GM23248 (cell line): ENCODE measurements around the gene CLNS1A. TPM values are rescaled to one million over a fixed set of nuclear protein-coding genes. Genes with fewer than 3 reads are reported as not detected.
"Not testable (repeated sequence)": the region's sequence is repeated elsewhere in the genome, so short reads cannot be mapped to it uniquely, and the experiment has no call there.

Experiments
- DNase-seq: peaks from one replicate; pipeline ENCODE4 v3.0.0-alpha.2; 2015
- H2AFZ ChIP-seq: fragments of 200-600 bp; sonication (generic); 2 replicates; pipeline ENCODE4 v1.6.1; 2016; ENCODE audit warnings: antibody characterized with exemption
- H3F3A ChIP-seq: fragments of 200-600 bp; sonication (generic); 2 replicates; pipeline ENCODE4 v1.6.1; 2016; ENCODE audit warnings: mild to moderate bottlenecking, antibody characterized with exemption, mixed run types; ENCODE audit not compliant: insufficient read depth
- H3K27ac ChIP-seq: fragments of 200-600 bp; sonication (generic); 2 replicates; pipeline ENCODE4 v1.5.1; 2016; ENCODE audit warnings: mild to moderate bottlenecking
- H3K27me3 ChIP-seq: fragments of 200-600 bp; sonication (generic); replicated peaks from 2 replicates; pipeline ENCODE4 v1.6.1; 2016; ENCODE audit warnings: mild to moderate bottlenecking; ENCODE audit not compliant: insufficient read depth
- H3K36me3 ChIP-seq: fragments of 200-600 bp; sonication (generic); 2 replicates; pipeline ENCODE4 v1.6.1; 2016; ENCODE audit warnings: low read depth, mild to moderate bottlenecking
- H3K4me1 ChIP-seq: fragments of 200-600 bp; sonication (generic); 2 replicates; pipeline ENCODE4 v1.6.1; 2016; ENCODE audit warnings: mild to moderate bottlenecking; ENCODE audit not compliant: insufficient read depth
- H3K4me2 ChIP-seq: fragments of 200-600 bp; sonication (generic); one replicate; pipeline ENCODE4 v1.6.1; 2016; ENCODE audit warnings: mild to moderate bottlenecking; ENCODE audit not compliant: unreplicated experiment
- H3K4me3 ChIP-seq: fragments of 200-600 bp; sonication (generic); 2 replicates; pipeline ENCODE4 v1.5.1; 2016; ENCODE audit warnings: mild to moderate bottlenecking
- H3K79me2 ChIP-seq: fragments of 200-600 bp; sonication (generic); 2 replicates; pipeline ENCODE4 v1.6.1; 2016; ENCODE audit warnings: mild to moderate bottlenecking; ENCODE audit not compliant: insufficient read depth
- H3K9ac ChIP-seq: fragments of 200-600 bp; sonication (generic); 2 replicates; pipeline ENCODE4 v1.6.1; 2016; ENCODE audit warnings: mild to moderate bottlenecking
- H3K9me2 ChIP-seq: fragments of 200-600 bp; sonication (generic); 2 replicates; pipeline ENCODE4 v1.6.1; 2016; ENCODE audit warnings: mixed run types, mild to moderate bottlenecking, moderate library complexity; ENCODE audit not compliant: insufficient read depth
- H3K9me3 ChIP-seq: fragments of 200-600 bp; sonication (generic); one replicate; pipeline ENCODE4 v1.6.1; 2017; ENCODE audit warnings: low read depth
- H4K20me1 ChIP-seq: fragments of 200-600 bp; sonication (generic); 2 replicates; pipeline ENCODE4 v1.6.0; 2016; ENCODE audit not compliant: insufficient read depth
- EZH2 ChIP-seq: fragments of 200-600 bp; sonication (generic); IDR thresholded peaks from 2 replicates; pipeline ENCODE4 v1.6.1; 2018; ENCODE audit warnings: antibody characterized with exemption, mild to moderate bottlenecking; ENCODE audit not compliant: insufficient read depth, poor library complexity, severe bottlenecking
- EZH2phosphoT487 ChIP-seq: fragments of 200-600 bp; sonication (generic); IDR thresholded peaks from 2 replicates; pipeline ENCODE4 v1.6.1; 2018; ENCODE audit warnings: antibody characterized with exemption, moderate library complexity, mild to moderate bottlenecking, low read depth; ENCODE audit not compliant: insufficient read depth
- WGBS, 2 experiments: methylation state at CpG; one replicate each; pipeline ENCODE4 v1.1.6; 2015 to 2017; ENCODE audit warnings: low lambda C conversion rate in 2 of 2, low coverage in 1 of 2; ENCODE audit errors: missing lambda C conversion rate in 2 of 2; 5-methylcytosine and 5-hydroxymethylcytosine counted together
- in situ Hi-C: fragments of 300-500 bp; cut with MboI; formaldehyde crosslinking; loops from 2 replicates; pipeline ENCODE4 v1.15.0; 2020
- polyA plus RNA-seq: library from polyadenylated mRNA; unstranded; fragments of >200 nt; fragmentation: Nextera tagmentation; extraction: Ambion mirVana; gene quantifications from 2 replicates; pipeline ENCODE4 v1.2.1, GENCODE V29; 2016
- total RNA-seq: library from RNA; depleted of rRNA; stranded (reverse); fragments of >200 nt; shearing (Covaris generic); gene quantifications from 2 replicates; pipeline ENCODE4 v1.2.3, GENCODE V29; 2014

CLNS1A gene
- total and polyA plus RNA-seq, 2 experiments from 2014 or later, result 97.3 to 123 TPM

DNA sequence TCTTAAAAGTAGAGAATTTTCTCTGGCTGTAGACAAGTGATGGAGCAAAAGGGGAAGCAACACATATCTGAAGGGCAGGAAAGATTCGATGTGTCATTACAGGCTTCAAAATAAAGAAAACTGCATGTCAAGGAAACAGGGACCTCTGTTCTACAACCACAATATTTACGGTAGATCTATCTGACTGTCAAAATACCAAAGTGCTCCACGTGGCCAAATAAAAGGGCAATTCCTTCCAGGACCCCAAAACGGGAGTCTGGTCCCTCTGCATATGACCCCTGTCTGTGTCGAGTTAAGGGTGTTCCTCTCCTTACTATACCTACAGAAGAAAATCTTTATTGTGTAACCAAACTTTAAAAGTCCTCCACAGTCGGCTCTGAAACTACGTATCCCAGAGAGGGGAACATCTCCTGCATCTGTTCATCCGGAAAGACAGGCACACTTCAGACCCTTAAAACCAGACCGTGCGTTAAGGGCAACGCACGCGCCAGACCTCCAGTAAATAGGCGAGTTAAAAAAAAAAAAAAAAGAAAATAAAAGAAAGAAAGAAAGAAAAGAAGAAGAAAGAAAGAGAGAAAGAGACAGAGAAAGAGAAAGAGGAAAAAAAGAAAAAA lies 756 bp downstream of the CLNS1A start:
- TF ChIP-seq EZH2phosphoT487, result no peak
- TF ChIP-seq EZH2, result no peak
- peak overlapping the region; percentile 89 for H3K9ac ChIP-seq
- in situ Hi-C loops, result no loop called here
- no peaks in the 10 kb centered on the region for H3K9me3 ChIP-seq
- H3K9me2 ChIP-seq, result no peaks in the 10 kb centered on the region
- H3F3A ChIP-seq, result no peaks in the 10 kb centered on the region
- H3K4me2 ChIP-seq, result peak overlapping the region; percentile 100
- H3K36me3 ChIP-seq, result no peaks in the 10 kb centered on the region
- H3K79me2 ChIP-seq, result peaks cover 57% of the 10 kb centered on the region
- H3K4me1 ChIP-seq, result peaks cover 8% of the 10 kb centered on the region
- H2AFZ ChIP-seq, result peak overlapping the region; percentile 97
- peak overlapping the region; percentile 72 for H3K27ac ChIP-seq
- WGBS, 2 experiments, result 0 to 2% methylated on average over 14 of the region's 14 CpGs
- no peaks in the 10 kb centered on the region for H4K20me1 ChIP-seq
- H3K27me3 ChIP-seq, result no peaks in the 10 kb centered on the region
- DNase-seq, result peak; percentile 33
- peak overlapping the region; percentile 91 for H3K4me3 ChIP-seq

DNA sequence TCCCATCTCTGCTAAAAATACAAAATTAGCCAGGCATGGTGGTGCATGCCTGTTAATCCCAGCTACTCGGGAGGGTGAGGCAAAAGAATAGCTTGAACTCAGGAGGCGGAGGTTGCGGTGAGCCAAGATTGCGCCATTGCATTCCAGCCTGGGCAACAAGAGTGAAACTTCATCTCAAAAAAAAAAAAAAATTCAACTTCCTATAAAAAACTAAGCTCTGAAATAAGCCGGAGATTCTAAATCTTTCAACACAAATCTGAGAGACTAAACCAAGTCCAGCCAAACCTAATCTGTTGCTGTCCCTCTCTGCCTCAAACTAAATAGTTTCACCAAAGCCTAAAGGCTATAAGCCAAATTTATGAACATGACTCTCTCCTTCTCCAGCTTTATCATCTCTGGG lies 3.7 kb downstream of the CLNS1A start:
- H4K20me1 ChIP-seq, H3K27ac ChIP-seq, H3K9me2 ChIP-seq, in situ Hi-C loops, H3K9me3 ChIP-seq, H3K4me3 ChIP-seq, H3K27me3 ChIP-seq, H3K36me3 ChIP-seq, H3K4me2 ChIP-seq, H2AFZ ChIP-seq, H3K9ac ChIP-seq, H3K4me1 ChIP-seq, H3F3A ChIP-seq, DNase-seq: not testable (repeated sequence)
- peaks cover 86% of the 10 kb centered on the region for H3K79me2 ChIP-seq
- WGBS, 2 experiments, result 87 to 91% methylated on average over 5 of the region's 5 CpGs

DNA sequence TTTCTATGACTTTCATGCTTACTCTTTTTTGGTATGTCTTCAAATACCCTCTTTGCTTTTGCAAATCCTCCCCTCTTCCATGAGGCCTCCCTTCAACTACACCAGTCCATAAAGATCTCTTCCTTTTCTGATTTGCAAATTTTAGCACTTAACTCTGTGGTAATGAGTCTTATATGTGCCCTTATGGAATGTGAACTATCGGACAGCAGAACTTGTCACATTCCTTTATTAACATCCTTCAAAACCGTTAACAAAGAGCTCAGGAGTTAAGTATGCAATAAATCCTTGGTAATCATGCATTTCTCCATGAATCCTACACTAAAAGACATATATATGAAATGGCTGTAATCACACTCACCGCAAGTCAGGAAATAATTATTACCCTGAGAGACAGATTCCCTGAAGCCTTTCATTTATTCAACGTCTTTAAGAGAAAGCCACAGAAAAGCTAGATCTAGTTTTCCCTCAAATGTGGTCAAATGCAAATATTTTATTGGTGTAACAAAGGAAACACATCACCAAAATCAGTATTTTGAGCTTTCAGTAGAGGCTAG lies 7.4 kb downstream of the CLNS1A start:
- TF ChIP-seq EZH2phosphoT487 (no peak), EZH2 (no peak)
- Histone ChIP-seq H3K79me2 (peaks cover 92% of the 10 kb centered on the region), H4K20me1 (no peaks in the 10 kb centered on the region; the same call in 1 of the 2 replicates), H3F3A (no peaks in the 10 kb centered on the region), H3K4me2 (no peak overlapping the region), H3K36me3 (peaks cover 10% of the 10 kb centered on the region), H3K9me2 (no peaks in the 10 kb centered on the region), H3K9ac (no peak overlapping the region), H3K27ac (no peak overlapping the region), H3K4me3 (no peak overlapping the region), H3K27me3 (no peaks in the 10 kb centered on the region), H3K4me1 (no peaks in the 10 kb centered on the region), H2AFZ (no peak overlapping the region), H3K9me3 (no peaks in the 10 kb centered on the region)
- no peak for DNase-seq
- in situ Hi-C loops, result no loop called here
- WGBS, 2 experiments, result 48 to 51% methylated on average over 4 of the region's 4 CpGs

DNA sequence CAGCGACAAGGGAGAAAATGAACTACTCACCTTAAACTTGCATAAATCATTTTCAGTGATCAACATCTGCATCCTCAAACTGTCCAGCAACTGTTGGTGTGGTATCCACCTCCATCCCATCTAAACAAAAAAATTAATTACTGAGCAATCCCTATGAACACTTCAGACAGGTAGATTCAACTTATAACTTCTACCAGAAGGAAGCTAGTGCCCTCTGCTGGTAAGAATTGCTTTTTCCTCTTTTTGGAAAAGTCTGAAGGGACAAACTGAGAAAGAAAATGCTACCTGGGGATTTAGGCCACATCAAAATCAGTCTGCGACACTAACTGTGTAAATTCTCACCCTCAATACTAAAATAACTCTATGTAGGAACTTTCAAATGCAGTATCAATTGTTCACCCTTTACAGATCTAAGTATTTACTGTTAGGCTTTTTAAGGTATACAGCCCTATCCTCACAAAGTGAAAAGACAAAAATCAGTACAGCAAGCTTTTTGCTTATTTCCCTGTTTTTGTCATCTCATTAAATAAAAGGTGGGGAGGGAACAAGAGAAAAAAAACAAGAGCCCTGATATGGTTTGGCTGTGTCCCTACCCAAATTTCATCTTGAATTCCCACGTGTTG lies 17.9 kb downstream of the CLNS1A start:
- Histone ChIP-seq H3K27ac (no peak overlapping the region), H3K9me2 (no peaks in the 10 kb centered on the region), H3K36me3 (peaks cover 42% of the 10 kb centered on the region), H3K79me2 (no peaks in the 10 kb centered on the region), H3K4me1 (peaks cover 13% of the 10 kb centered on the region), H3K4me2 (no peak overlapping the region), H3K4me3 (no peak overlapping the region), H2AFZ (no peak overlapping the region), H3K9me3 (no peaks in the 10 kb centered on the region), H3K27me3 (no peaks in the 10 kb centered on the region), H4K20me1 (no peaks in the 10 kb centered on the region), H3F3A (peaks cover 15% of the 10 kb centered on the region; the same call in 1 of the 2 replicates), H3K9ac (no peak overlapping the region)
- 78 to 83% methylated on average over 3 of the region's 3 CpGs for WGBS, 2 experiments
- peak; percentile 58 for DNase-seq
- no peak for TF ChIP-seq EZH2phosphoT487
- TF ChIP-seq EZH2, result no peak
- in situ Hi-C loops, result loop anchor here (10.0 kb wide), 1 partner anchor 425 kb away; no protein-coding TSS in a partner anchor
